ENCODE data around the gene ZNF618.

Gene ZNF618

DNA sequence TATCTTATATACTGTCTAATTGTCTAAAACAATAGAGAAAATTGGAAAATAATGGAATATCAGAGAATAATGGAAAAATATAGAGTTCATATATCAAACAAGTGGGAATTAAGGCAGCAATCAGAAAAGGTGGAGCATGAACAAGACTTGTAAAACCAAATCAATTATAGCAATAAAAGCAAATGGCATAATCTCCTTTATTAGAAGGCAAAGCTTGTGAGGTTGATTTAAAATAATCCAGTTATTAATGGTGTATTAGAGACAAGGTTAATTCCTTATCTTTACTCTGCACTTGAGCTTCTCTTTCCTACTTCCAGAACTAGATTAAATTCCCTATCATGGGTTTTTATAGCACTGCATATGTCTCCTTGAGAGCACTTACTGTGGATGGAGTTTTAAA, 137.9 kb downstream of the ZNF618 start:
- H3K4me3 ChIP-seq (ENCODE audit: low read depth, low read length), result no peak overlapping the region

DNA sequence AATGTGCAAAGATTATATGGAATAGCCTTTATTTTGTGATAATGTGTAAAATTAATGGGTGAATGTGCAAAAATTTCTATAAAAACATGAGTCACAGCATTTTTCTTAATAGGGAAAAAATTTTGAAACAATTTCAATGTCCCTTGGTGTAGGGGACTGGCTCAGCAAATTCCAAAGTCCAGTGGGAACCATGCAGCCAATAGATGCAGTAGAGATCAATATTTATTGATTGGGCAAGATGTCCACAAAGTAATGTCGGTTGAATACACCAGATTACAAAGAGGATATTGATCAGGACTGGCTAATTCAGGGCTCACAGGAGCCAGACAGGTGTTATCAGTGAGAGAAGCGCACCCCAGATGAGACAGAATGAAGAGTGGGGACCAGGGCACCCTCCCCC, 139.5 kb downstream of the ZNF618 start:
- H3K4me3 ChIP-seq (ENCODE audit: low read depth, low read length), result no peak overlapping the region

DNA sequence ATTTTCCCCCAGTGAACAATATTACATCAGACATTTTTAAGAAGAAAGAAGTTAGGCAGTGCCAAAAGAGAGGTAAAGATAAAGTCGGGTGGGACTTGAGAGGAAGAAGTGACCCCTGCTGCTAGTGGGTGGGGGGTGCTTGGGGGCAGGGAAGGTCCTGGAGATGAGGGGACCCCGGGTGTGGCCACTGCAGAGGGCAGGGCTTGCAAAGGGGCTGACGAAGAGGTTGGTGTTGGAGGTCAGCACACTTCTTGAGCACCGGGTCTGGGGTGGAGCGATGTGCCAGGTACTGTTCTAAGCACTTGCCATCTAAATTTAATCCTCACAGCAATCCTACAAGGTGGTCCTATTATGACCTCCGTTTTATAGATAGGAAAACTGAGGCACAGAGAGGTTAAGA, 140.0 kb downstream of the ZNF618 start:
- no peak overlapping the region for H3K4me3 ChIP-seq (ENCODE audit: low read depth, low read length)

DNA sequence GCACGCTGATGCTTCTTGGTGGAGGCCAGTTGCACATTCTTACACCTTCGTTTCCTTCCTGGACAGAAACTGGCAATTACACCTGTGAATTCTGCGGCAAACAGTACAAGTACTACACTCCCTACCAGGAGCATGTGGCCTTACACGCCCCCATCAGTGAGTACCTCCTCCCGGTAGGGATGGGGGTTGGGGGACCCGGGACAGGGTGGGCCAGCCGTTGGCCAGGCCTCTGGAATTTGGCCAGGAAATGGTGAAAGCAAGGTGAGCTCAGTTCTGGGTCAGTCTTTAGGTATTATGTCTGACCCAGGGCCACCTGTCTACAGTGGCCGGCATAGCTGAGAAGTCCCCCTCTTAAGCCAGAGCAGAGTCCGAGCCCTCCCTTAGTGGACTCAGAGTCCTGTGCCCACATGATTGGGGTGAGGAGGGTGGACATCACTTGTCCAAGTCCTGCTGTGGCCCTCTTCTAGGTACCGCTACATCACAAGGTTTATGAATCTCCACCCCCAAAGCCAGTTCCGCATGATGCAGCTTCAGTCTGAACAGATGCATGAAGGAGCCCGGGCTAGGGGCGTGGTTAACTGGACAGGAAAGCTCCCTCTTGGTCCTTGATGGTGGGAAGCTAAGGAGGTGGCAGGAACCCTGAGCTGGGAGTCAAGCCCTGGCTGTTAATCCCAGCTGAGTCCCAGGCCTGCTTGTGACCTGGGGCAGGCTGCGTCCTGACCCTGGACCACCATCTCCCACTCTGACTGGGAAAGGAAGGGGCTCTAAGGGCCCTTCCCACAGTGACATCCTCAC, 140.7 kb downstream of the ZNF618 start:
- H3K4me3 ChIP-seq (ENCODE audit: low read depth, low read length), result no peak overlapping the region

DNA sequence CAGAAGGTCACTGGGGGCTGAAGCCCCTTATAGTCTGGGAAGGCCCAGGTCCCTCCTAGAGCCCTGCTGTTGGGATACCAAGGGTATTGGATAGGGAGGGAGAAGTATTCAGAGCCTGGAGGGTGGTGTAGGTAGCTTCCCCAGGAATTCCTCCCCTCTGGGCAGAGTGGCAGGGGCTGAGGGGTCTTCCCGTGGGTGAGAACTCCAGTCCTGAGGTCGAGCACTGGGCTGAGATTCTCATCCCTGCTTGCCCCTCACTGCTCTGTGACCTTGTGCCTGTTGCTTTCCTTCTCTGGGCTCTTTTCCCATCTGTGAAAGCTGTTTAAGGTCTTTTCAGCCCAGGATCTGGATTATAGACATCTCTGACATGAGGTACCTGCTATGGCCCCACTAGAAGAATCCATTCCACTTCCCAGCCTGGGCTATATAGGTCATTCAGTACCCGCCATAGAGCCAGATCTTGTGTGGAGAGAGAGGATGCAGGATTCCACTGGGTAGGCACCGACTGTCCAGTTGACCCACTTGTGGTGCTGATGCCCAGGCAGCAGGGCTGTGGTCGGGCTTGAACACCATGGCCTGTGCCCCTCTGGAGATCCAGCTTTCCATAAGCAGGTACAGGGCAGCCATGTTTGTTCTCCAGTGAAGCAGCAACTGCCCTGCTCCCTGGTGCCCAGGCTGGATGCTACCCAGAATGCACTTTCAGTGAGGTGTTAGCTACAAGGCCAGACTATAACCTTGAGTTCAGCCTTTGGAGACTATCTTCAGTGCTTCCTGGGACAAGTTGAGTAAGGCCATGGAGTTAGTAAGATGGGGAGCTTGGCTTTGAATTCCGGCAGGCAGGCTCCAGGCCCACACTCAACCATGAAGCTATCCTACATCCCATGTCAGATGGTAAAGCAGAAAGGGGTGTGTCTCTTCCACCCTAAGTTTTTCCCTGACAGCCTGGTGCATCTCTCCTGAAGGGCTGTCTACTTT, 141.9 kb downstream of the ZNF618 start:
- no peak overlapping the region for H3K4me3 ChIP-seq (ENCODE audit: low read depth, low read length)

DNA sequence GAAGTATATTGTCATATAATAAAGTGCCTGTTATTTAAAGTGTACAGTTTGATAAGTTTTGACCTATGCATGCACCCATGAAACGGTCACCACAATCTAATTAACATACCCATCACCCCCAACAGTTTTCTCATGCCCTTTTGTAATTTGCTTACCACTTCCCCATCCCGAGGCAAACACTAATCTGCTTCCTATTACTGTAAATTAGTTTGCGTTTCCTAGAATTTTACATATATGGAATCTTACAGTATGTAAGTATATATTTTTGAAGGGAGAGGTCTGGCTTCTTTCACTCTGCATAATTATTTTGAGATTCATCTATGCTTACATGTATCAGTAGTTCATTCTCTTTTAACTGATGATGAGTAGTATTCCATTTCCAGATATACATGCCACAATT, 145.5 kb downstream of the ZNF618 start:
- H3K4me3 ChIP-seq (ENCODE audit: low read depth, low read length), result no peak overlapping the region

DNA sequence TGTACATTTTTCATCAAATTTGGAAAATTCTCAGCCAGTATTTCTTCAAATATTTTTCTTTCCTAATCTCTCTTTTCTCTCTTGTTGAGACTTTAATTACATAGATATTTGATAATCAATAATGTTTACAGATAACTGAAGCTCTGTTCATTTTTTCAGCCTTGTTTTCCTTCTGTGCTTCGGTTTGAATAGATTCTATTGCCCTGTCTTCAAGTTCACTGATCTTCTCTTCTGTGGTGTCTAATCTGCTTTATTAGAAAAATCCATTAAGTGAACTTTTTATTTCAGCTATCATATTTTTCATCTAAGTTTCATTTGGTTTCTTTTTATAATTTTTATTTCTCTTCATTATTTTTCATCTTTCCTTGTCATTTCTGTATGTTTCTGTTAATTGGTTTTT, 147.9 kb downstream of the ZNF618 start:
- H3K4me3 ChIP-seq (ENCODE audit: low read depth, low read length), result no peak overlapping the region

DNA sequence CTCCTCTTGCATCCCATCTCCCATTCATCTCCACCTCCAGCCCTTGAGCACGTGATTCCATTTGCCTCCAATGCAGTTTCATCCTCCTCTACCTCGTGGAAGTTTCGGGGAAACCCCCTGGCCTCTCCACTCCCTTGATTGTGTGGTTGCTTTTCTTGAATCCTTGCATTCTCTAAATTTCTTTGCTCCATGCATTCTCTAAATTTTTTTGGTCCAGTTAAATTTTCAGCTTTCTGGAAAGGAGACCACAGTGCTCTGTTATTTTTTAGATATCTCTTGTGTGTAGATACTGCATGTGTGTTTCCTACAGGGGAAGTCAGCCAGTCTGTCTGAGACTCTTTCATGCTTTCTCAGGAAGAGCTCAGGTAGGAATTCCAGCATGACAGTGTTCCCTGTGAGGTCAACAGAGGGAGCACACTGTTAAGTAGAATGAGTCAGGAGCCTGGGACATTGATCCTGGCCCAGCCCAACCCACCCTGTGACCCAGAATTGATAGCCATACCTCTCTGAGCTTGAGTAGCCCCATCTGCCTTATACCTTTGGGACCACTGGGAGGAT, 149.2 kb downstream of the ZNF618 start:
- no peak overlapping the region for H3K4me3 ChIP-seq (ENCODE audit: low read depth, low read length)

DNA sequence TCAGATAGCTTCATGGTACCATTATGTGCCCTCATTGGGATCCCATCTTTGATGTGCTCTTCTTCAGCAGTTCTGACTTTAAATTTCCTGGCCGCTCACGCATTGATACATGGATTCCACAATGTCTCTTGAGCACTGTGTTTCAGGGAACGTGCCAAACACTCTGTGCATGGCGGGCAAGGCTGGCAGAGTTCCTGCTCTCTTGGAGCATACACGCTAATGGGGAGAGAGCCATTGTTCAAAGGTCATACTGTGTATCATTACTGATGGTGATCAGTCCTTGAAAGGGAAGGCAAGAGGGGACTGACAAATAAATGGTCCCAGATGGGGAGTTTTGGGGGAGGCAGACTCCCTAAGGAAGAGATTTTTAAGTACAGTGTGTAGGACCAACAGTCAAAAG, 149.7 kb downstream of the ZNF618 start:
- H3K4me3 ChIP-seq (ENCODE audit: low read depth, low read length), result no peak overlapping the region

DNA sequence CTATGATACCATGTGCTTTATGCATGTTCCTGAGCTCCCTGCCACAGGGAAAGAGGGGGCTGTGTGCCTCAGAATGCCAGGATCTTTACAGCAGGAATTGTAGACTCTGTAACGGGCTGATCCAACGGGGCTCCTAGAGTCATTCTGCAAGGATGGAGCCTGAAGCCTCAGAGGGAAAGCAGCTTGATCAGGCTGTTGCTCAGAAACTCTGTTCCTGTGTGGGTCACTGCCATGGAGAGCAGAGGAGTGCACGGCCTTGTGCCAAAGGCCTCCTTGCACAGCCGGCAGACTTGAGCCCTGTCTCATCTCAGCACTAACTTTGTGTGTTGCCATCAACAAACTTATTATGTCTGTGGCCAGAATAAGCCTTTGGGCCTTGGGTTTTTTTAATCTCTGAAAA, 150.2 kb downstream of the ZNF618 start:
- H3K4me3 ChIP-seq (ENCODE audit: low read depth, low read length), result no peak overlapping the region

DNA sequence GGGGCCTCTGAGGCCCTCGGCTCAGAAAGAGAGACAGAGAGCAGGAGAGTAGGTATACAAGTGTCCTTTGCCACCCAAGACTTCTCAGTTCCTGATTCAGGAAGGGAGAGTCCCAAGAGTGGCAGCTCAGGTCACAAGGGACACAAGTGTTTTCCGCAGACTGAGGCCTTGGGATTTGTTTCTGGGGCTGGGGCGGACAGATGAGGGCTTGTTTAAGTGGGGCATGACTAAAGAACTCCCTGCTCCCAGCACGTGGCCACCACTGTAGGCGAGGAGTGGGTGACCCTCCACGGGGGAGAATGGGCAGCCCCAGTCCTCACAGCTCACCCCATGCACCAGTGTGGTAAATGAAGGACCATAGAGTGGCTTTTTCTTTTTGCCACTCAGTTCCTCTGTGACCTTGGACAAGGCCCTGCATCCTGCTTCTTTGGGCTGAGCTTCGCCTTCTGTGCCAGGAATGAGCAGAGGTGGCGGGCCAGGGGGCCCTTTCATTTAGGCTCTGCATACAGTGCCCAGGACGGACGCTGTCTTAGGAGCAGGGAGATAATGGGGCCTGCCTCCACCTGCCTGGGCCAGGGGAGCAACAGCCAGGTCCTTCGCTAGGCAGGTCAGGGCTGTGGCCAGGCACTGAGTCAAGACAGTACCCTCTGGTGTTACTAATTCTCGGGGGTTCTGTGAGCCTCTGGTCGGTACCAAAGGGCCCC, 151.2 kb downstream of the ZNF618 start:
- H3K4me3 ChIP-seq (ENCODE audit: low read depth, low read length), result no peak overlapping the region

DNA sequence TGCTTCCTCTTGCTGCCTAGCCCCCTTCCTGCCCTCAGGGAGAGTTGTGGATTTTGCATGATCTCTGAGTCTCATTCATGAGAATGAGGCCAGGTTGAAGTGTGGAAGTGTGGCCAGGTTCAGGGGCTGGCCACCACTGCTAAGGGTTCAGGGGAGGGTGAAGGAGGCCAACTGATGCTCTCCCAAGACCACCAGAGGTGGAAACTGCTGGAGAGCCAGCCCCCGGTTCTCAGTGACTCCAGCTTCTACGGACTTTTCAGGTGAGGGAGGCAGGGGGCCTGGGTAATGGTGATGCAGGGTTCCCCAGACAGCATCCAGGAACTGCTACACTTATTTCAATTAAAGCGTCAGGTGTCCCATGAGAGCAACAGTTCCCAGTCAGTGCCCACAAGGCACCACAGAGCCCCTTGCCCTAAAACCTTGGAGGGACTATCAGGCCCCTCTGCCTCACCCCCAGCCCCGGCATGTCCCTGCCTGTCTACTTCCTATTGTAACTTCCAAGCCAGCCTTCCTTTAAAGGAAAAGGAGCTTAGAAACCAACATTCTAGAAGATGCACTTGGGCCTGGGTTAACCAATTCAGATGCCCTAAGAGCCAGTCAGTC, 151.9 kb downstream of the ZNF618 start:
- no peak overlapping the region for H3K4me3 ChIP-seq (ENCODE audit: low read depth, low read length)

DNA sequence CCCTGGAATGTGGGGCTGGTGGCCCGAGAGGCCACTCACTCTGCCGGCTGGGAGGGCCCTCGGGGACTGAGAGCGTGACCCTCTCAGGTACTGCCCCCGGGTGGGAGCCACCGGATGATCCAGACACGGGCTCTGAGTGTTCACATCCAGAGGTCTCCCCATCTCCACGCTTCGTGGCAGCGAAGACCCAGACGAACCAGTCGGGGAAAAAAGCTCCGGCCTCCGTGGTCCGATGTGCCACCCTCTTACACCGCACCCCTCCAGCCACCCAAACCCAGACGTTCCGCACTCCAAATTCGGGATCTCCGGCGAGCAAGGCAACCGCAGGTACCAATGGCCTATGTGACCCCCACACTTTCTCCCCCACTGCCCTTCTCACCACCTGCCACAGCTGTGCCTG, 152.5 kb downstream of the ZNF618 start:
- no peak overlapping the region for H3K4me3 ChIP-seq (ENCODE audit: low read depth, low read length)

DNA sequence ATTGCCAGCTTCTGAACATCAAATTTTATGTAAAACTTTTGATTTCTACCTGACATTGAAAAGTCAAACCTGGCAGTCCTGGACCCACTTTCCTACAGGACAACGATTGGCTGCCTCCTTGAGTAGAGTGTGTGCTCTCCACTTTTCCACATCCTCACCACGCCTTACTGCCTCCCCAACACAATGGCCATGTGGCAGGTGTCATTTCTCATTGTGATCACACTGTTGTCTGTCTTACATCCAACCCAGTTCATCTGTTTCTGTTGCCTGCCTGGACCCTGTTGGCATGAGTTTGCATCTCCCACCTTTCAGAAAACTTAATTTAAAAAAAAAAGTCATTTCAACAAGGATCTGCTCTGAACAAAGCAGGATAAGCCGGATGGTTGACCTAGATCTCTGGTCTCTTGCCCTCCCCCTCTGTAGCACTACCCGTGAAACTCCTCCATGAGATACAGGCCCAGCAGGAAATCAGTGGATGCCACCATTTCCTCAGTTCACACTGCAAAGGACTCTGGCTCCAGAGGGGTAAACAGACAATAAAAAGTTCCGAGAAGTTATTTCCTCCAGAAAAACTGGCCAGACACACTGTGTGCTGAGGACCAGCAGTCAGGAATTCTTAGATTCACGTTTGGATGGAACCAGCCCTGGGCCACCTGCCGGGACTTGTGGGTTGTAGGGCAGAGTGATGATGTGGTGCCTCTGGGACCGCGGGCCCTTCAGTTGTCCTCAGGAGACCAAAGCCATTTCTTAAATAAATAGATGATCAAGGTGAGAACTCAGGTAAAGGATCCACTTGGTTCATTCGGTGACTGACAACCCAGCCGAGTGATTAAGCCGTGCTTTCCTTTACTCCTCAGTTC, 153.4 kb downstream of the ZNF618 start:
- H3K4me3 ChIP-seq (ENCODE audit: low read depth, low read length), result no peak overlapping the region

DNA sequence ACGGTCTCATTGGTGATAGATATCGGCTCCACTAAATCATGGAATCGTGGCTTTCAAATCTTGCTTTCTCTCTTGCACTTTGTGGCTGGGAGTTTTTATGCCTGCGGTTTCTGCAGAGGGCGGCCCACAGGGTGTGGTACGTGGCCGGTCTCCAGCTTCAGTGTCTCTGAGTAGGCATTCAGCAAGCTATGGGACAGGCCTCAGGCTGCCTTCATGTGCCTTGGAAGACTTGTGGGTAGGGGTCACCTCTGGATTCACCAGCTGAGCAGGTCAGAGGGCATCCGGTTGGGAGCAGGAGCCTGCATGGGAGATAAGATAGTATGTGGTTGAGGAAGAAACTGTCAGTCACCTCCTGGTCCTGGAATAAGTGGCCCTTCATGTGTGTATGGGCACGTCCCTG, 154.3 kb downstream of the ZNF618 start:
- no peak overlapping the region for H3K4me3 ChIP-seq (ENCODE audit: low read depth, low read length)

DNA sequence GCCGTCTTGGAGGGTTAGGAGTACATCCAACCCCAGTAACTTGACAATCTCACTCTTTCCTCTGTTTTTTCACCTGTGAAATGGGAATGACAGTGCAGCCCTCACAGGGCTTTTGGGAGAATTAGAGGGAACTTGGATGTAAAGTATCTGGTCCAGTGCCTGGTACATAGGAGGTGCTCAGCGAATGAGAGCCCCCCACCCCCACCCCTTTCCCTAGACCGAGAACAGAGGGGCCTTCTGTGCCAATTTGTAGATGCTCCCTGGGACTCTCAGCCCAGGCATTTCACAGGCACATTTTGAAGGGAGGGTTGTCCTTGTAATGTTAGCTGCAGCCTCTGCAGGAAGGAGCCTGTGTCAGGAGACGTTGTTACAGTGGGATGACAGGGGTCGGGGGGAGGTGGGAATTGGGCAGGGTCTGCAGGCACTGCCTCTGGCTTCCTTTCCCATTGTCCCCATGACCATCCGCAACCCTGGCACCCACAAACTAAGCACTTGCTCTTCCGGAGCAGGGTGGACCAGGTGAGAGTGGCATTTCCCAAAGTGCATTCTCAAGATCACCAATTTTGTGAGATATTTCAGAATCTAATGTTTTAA, 155.0 kb downstream of the ZNF618 start:
- H3K4me3 ChIP-seq (ENCODE audit: low read depth, low read length), result no peak overlapping the region

DNA sequence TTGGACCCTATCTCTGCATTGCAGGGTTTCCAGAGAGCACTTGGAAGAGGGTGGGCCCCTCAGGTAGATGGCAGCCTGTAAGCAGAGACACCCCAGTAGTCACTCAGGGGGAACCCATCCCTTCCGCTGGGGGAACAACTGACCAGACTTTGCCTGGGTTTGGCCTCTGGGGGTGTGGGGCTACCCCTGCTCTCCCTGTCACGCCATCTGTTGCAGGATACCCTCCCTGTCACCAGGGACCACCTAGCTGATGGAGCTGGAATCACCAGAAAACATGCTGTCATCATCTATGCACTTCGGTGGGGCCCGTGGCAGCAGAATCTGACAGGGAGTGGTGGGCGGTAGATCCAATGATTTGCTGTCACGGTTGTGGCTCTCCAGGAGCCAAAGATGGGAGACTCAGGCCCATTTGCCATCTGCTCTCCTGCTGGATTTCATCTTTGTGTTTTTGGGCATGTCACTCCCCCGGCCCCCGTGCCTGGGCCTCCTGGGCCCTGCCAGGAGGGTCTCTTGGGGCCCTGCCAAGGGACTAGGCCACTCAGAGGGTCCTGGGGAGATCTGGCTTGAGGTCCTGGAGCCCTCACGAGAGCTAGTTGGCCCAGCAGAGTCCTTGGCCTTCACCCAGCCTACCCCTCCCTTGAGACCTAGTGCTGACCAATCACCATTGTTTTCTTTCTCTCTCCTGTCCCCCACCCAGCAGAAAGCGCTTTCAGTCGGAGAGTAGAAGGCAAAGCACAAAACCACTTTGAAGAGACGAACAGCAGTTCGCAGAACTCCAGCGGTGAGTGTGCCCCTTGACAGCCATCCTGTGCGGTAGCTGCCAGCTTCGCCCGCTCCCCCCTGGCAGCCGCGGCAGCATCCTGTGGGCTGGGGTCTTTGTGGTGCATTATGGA, 156.1 kb downstream of the ZNF618 start:
- H3K4me3 ChIP-seq (ENCODE audit: low read depth, low read length), result no peak overlapping the region

DNA sequence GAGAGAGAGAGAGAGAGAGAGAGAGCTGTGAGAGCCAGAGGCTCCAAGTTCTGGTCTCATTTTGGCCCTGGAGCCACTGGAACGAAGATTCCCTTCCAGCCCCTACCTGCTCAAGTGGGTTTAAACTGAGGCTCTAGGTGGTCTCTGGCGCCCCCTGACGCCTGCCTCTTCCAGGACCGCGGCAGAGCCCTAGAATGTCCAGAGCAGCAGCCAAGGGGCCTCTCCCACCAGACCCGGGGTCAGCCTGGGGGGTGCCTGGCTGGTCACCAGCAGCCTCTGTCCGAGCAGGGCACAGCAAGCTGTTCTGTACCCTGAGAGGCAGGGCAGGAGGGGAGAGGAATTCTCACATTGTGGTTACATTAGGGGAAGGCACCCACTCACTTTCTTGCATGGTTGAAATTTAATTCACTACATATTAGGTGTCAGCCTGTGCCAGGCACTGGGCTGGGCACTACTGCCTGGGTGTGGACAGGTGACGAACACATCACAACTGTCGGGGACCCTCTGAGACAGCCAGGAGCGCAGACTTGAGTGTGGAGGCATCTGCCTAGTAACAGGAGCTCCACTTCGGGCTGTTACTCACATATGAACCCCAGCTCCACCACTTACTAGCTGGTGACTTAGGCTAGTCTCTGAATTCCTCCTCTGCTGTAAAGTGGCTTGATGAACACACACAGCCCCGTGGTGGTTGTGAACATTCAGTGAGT, 157.4 kb downstream of the ZNF618 start:
- H3K4me3 ChIP-seq (ENCODE audit: low read depth, low read length), result no peak overlapping the region

Measured in iPS-11a (cell line).